Daoy (cell line): ENCODE data around the gene AQR. TPM values are rescaled to one million over a fixed set of nuclear protein-coding genes. Genes with fewer than 3 reads are reported as not detected.

Source experiments
- DNase-seq: peaks from one replicate; pipeline ENCODE4 v3.0.0-alpha.2; 2015; ENCODE audit warnings: low read depth
- total RNA-seq: library from RNA; depleted of rRNA; stranded (reverse); fragments of >200 nt; shearing (Covaris generic); gene quantifications from 2 replicates; pipeline ENCODE4 v1.2.3, GENCODE V29; 2014

Gene AQR
- total RNA-seq, 1 experiment from 2014 or later, result 21.5 TPM

DNA sequence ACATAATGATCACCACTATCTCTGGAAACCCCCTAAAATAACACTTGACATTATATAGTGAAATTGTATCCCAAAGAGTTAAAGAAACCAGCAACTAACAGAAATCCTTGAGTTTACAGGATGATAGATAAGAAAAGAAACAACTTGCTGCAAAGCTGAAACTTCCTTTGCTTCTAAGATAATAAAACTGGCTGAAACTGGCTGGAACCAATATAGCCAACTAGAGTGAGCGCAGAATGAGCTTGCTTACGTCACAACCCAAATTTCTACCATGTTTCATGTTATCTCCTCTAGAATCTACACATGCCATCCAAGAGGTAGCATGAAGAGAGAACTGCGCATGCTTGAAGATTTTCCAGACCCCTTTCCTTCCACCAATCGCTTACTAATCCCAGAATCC lies 90.4 kb downstream of the AQR start:
- no peak for DNase-seq

GRCh38 chr15:34876640-34877039 lies 92.9 kb downstream of the AQR start:
- no peak for DNase-seq

- no peak for DNase-seq
Measured at GRCh38 chr15:34869110-34869509, 100.4 kb downstream of the AQR start.

DNA sequence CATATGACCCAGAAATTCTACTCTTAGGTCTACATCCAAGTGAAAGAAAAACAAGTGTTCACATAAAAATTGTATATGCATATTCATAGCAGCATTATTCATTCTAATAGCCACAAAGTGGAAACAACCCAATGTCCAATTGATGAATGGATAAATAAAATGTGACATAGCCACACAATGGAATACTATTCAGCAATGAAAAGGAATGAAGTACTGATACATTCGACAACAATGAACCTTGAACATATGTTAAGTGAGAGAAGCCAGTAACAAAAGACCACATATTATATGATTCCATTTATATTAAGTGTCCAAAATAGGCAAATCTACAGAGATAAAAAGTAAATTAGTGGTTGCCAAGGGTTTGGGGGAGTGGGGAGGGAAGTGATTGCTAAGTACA lies 104.0 kb downstream of the AQR start:
- no peak for DNase-seq

DNA sequence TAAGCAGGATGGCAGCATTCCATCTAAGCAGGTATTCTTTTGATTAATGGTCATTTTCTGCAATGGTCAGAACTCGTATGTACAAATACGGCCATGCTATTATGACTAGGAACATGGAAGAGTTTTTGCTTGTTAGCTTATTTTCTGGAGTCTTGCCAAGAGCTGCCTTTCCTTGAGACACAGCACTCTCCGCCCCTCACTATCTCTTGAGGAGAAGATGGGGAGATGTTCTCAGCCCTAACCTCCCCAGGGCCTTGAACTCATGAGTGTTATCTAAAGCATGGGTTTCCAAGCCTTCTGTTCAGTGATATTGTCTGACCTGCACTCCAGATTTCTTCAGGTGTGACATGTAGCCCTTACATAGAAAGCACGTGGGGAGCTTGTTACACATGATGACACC lies 108.3 kb downstream of the AQR start:
- DNase-seq, result no peak

DNA sequence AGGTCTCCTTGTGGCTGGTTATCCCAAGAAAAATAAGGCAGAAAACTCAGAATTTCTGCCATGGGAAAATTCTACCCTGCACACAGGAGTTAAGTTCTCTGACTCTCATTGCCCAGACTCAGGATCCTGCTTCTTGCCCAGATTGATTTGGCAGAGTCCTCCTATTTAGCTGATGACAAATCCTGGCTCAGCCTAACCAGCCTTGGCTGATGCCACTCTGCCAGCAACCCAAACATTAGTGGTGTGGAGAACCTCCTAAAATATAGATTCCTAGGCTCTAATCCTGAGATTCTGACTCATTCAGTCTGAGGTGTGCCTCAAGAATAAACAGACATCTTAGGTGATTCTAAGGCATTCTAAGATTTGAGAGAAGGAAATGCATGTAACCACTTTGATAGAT lies 113.6 kb downstream of the AQR start:
- peak; percentile 12 for DNase-seq

GRCh38 chr15:34855413-34855812 lies 114.1 kb downstream of the AQR start:
- peak; percentile 15 for DNase-seq

- DNase-seq, result no peak
Measured at GRCh38 chr15:34854232-34854631, 115.3 kb downstream of the AQR start.

DNA sequence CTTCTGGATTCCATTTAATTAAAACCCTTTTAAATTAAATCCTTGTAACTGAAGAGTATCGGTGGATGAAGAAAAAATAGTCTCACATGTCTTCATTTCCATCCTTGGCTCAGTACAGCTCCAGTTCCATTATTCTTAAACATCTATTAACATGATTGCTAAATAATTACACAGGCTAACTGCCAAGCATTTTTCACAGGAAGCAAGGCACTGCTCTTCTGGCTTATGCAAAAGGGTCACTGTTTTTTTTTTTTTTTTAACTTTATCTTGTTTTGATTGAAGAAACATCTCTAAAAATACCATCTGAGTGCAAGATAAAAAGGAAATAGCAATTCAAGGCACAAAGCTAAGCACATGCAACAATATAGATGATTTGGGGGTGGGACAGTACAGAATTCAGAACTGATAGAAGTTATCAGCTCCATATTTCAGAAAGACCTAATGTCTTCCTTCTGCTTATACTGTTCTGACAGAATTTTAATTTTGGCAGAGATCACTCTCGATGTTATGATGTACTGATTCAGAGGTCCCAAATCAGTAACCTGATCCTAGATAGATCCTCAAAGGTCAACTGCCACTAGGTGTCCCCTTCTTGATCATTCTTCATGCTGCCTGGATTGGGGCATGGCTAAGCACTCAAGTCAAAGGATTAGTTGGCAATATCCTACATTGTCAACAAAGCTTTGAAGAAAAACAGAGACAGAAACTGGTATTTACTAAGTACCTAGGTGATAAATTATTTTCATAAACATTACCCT lies 116.4 kb downstream of the AQR start:
- DNase-seq, result no peak

- DNase-seq, result no peak
Measured at GRCh38 chr15:34851751-34852150, 117.8 kb downstream of the AQR start.

GRCh38 chr15:34851007-34851406 lies 118.5 kb downstream of the AQR start:
- DNase-seq, result no peak

- no peak for DNase-seq
Measured at GRCh38 chr15:34850121-34850520, 119.4 kb downstream of the AQR start.

GRCh38 chr15:34849364-34849959 lies 120.1 kb downstream of the AQR start:
- no peak for DNase-seq

DNA sequence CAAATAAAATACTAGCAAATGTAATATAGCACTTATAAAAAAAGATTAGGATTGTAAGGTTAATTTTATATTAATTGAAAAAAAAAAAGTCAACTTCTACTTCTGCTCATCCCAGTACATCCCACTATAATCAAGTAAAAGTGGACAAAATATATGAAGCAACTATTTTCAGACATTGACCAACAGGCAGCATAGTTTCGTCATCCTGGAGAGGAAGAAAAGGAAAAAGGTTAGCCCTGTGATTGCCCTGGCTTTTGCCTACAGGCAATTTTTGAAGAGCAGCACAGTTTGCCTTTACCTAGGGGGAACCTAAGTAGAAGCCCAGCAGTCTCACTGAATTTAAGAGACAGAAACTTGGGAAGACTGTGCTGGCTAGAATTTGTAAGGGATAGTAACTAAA lies 121.9 kb downstream of the AQR start:
- DNase-seq, result no peak

DNA sequence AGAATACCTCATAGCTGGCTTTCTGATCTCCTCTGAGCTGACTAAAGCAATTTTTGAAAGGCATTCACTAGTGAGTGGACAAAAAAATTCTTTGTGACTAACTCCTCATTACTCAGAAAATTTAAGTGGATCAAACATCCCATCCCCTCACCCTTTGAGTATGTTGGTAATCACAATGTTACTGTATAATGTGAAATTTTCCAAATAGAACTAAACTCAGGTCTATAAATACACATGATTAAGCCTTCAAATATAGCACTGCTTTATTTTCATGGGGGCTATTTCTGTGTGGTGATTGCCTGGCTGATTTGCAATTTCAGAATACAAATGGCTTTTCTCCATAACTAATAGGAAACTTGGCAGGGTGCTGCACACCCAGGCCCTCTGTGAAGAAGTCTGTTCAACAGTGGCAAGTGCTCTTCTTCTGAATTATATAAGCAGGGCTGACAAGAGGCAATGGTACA lies 128.2 kb downstream of the AQR start:
- DNase-seq, result no peak

DNA sequence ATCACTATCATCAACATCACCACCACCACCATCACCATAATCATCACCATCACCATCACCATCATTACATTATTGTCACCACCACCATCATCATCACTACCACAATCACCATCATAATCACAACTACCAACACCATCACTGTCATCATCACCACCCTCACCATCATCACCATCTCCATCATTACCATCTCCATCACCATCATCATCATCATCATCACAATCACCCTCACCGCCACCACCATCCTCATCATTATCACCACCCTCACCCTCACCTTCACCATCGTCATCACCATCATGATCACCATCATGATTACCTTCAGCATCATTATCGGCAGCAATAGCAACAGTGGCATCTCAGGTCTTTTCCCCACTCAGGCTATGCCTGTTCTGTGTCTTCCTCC lies 131.3 kb downstream of the AQR start:
- DNase-seq, result no peak

GRCh38 chr15:34837246-34838016 lies 132.1 kb downstream of the AQR start:
- peak; percentile 84 for DNase-seq

DNA sequence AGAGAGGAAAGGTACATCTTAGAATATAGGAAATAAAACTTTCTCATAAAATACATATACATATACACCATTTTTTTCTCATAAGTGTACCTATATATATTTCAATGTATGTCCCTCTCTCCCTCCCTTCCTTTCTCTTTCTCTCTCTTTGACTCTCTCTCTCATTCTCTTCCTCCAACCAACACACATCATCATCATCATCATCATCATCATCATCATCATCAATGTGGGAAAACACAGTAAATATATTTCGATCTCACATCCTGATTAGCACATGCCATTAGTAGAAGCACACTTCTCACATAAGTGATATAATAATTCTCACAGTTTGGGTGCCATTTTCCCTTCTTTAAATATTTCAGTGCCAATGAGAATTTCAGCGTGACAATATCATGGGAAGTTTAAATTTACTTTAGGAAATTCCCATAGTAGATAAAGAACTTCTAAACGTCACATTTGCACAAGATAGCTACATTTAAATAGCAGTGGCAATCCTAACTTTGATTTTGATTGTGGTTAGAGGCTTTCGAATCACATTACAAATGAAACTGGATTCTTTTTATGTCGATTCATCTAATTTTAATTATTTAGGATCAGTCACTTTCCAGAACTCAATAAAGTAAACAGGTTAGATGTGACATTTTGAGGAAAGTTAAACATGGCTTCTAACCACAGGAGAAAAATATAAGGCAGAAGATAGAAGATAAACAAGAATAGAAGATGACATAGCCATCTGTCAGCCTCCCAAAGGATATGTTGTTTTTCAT lies 141.2 kb downstream of the AQR start:
- DNase-seq, result no peak

- no peak for DNase-seq
Measured at GRCh38 chr15:34821831-34822230, 147.7 kb downstream of the AQR start.

- DNase-seq, result no peak
Measured at GRCh38 chr15:34820110-34820509, 149.4 kb downstream of the AQR start.

GRCh38 chr15:34818526-34818925 lies 151.0 kb downstream of the AQR start:
- no peak for DNase-seq

GRCh38 chr15:34815836-34816235 lies 153.7 kb downstream of the AQR start:
- no peak for DNase-seq
